ENCODE results near the gene TAS2R50.

DNA sequence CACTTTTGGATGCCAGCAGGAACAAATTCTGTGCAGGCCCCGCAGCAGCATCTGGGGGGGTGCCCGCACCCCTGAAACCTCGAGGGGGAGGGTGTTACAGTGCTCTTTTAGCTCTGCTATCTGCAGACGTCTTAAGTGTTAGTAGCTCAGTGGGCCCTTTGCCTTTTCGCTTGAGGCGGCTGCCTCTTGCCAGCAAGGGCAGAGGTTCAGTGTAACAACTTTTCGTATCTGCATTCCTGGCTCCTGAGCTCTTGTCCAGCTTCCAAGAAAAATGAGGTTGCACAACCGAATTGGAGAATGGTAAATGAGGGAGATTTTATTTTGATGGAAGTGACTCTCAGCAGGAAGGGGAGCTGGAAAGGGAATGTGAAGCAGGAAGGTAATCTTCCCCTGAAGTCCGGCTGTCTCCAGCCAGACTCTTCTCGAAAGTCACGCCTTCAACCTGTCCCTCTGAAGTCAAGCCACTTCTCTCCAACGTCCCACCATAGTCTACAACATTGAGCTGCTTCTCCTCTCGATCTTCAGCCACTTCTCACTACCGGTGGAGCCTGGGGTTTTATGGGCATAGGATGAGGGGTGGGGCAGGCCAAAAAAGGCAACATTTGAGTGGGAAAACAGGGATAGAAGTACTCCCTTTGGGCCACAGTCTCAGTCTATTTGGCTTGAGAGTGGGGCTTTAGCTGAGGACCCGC, 17.8 kb downstream of the TAS2R50 start:
- TF ChIP-seq, protein P1, sequence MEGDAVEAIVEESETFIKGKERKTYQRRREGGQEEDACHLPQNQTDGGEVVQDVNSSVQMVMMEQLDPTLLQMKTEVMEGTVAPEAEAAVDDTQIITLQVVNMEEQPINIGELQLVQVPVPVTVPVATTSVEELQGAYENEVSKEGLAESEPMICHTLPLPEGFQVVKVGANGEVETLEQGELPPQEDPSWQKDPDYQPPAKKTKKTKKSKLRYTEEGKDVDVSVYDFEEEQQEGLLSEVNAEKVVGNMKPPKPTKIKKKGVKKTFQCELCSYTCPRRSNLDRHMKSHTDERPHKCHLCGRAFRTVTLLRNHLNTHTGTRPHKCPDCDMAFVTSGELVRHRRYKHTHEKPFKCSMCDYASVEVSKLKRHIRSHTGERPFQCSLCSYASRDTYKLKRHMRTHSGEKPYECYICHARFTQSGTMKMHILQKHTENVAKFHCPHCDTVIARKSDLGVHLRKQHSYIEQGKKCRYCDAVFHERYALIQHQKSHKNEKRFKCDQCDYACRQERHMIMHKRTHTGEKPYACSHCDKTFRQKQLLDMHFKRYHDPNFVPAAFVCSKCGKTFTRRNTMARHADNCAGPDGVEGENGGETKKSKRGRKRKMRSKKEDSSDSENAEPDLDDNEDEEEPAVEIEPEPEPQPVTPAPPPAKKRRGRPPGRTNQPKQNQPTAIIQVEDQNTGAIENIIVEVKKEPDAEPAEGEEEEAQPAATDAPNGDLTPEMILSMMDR (IDR thresholded peaks at IDR 0.05; ENCODE audit: extremely low read depth in 1 of 2, insufficient read depth in 1 of 2, low read depth in 1 of 2, low read length in 2 of 2) = no peak
- TF ChIP-seq EZH2 (IDR thresholded peaks at IDR 0.05; ENCODE audit: borderline replicate concordance, low read depth, low read length, severe bottlenecking) = no peak
- no peak for TF ChIP-seq POLR2A (IDR thresholded peaks at IDR 0.05; ENCODE audit: low read depth, low read length)
- TF ChIP-seq, protein P2, sequence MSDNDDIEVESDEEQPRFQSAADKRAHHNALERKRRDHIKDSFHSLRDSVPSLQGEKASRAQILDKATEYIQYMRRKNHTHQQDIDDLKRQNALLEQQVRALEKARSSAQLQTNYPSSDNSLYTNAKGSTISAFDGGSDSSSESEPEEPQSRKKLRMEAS (IDR thresholded peaks at IDR 0.05; ENCODE audit: insufficient read depth, insufficient read length) = no peak
- no peak for TF ChIP-seq POLR2AphosphoS5 (IDR thresholded peaks at IDR 0.05; ENCODE audit: insufficient read depth, low read depth, low read length)
